ENCODE measurements around the gene TAL1. TPM values are rescaled to one million over a fixed set of nuclear protein-coding genes. Genes with fewer than 3 reads are reported as not detected.

Gene TAL1
- total RNA-seq, 1 donor from 2014 or later = not detected

GRCh38 chr1:47224676-47225399 lies 7.2 kb downstream of the TAL1 start:
- Histone ChIP-seq H3K4me1 (peaks cover 15% of the 10 kb centered on the region), H3F3A (ENCODE audit: low read depth) (no peaks in the 10 kb centered on the region), H4K20me1 (ENCODE audit: low read depth) (peaks cover 43% of the 10 kb centered on the region), H3K4me2 (peak overlapping the region; percentile 84), H3K79me2 (ENCODE audit: low read depth) (no peaks in the 10 kb centered on the region), H3K36me3 (no peaks in the 10 kb centered on the region), H3K9ac (no peak overlapping the region), H3K27ac (no peak overlapping the region), H3K27me3 (peaks cover 100% of the 10 kb centered on the region), H3K4me3 (peak overlapping the region; percentile 50), H3K9me3 (ENCODE audit: low read depth) (no peaks in the 10 kb centered on the region), H2AFZ (replicated peaks) (peak overlapping the region; percentile 85)
- no peak overlapping the region for H3K27ac Mint-ChIP-seq
- TF ChIP-seq EZH2 (IDR thresholded peaks at IDR 0.05) (peak; percentile 89), EZH2phosphoT487 (IDR thresholded peaks at IDR 0.05) (peak; percentile 93), CTCF (IDR thresholded peaks at IDR 0.05) (no peak)
- peaks cover 9% of the 10 kb centered on the region for H3K4me1 Mint-ChIP-seq
- peaks cover 52% of the 10 kb centered on the region for H3K27me3 Mint-ChIP-seq (ENCODE audit: insufficient read depth, low read depth)
- H3K4me3 Mint-ChIP-seq = no peak overlapping the region
- H3K9me3 Mint-ChIP-seq = no peaks in the 10 kb centered on the region
- H3K36me3 Mint-ChIP-seq = no peaks in the 10 kb centered on the region
- peak; percentile 27 for DNase-seq (ENCODE audit: low spot score)

GRCh38 chr1:47223921-47224675 lies 7.9 kb downstream of the TAL1 start:
- Mint-ChIP-seq H3K27ac (no peak overlapping the region), H3K27me3 (ENCODE audit: insufficient read depth, low read depth) (peaks cover 45% of the 10 kb centered on the region), H3K9me3 (no peaks in the 10 kb centered on the region), H3K4me3 (no peak overlapping the region), H3K36me3 (no peaks in the 10 kb centered on the region), H3K4me1 (peaks cover 8% of the 10 kb centered on the region)
- no peak for DNase-seq (ENCODE audit: low spot score)
- Histone ChIP-seq H3K9ac (no peak overlapping the region), H3K4me2 (no peak overlapping the region), H3K9me3 (ENCODE audit: low read depth) (no peaks in the 10 kb centered on the region), H3F3A (ENCODE audit: low read depth) (no peaks in the 10 kb centered on the region), H2AFZ (replicated peaks) (no peak overlapping the region), H4K20me1 (ENCODE audit: low read depth) (peaks cover 36% of the 10 kb centered on the region), H3K79me2 (ENCODE audit: low read depth) (no peaks in the 10 kb centered on the region), H3K27ac (no peak overlapping the region), H3K4me1 (peaks cover 11% of the 10 kb centered on the region), H3K36me3 (no peaks in the 10 kb centered on the region), H3K27me3 (peaks cover 100% of the 10 kb centered on the region), H3K4me3 (no peak overlapping the region)
- TF ChIP-seq EZH2phosphoT487 (IDR thresholded peaks at IDR 0.05) = no peak
- TF ChIP-seq CTCF (IDR thresholded peaks at IDR 0.05) = no peak
- peak; percentile 19 for TF ChIP-seq EZH2 (IDR thresholded peaks at IDR 0.05)

DNA sequence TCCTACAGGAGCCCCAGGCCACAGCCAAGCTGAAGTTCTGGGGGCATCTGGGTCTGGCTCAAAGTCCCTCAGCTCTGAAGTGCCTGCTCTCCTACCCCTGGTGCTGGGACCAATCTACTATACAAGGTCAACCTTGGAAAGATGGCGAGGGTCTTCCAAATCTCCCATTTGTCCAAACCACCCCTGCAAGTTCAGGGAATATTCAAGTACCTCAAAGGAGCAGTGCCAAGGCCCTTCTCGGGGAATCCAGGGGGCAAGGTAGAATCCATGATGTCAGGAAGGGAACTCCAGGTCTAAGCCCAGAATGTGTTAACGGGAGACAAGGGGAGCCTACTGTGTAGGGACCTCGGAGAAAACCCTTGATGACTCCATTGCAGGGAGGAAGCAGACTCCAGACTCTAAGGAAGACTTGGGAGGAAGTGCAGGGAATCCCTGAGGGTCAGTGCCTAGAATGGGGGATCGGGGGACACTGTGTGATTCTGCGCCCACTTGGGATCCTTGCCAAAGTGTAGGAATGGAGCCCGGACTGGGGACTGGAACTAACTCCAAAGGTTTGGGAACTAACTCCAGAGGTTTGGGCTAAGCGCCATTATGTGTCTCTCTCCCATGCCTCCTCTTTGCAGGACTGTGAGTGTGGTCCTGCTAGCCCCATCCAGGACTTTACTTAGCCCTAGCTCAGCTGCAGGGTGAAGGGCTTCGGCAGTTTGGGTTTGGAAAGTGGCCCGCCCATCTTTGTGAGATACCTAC lies 8.7 kb downstream of the TAL1 start:
- Mint-ChIP-seq H3K27ac (no peak overlapping the region), H3K9me3 (no peaks in the 10 kb centered on the region), H3K36me3 (no peaks in the 10 kb centered on the region), H3K4me1 (peaks cover 8% of the 10 kb centered on the region), H3K27me3 (ENCODE audit: insufficient read depth, low read depth) (peaks cover 42% of the 10 kb centered on the region), H3K4me3 (no peak overlapping the region)
- Histone ChIP-seq H2AFZ (replicated peaks) (no peak overlapping the region), H3K4me2 (no peak overlapping the region), H3K9ac (no peak overlapping the region), H3K4me3 (no peak overlapping the region), H3K9me3 (ENCODE audit: low read depth) (no peaks in the 10 kb centered on the region), H3K4me1 (peaks cover 5% of the 10 kb centered on the region), H3F3A (ENCODE audit: low read depth) (no peaks in the 10 kb centered on the region), H4K20me1 (ENCODE audit: low read depth) (peaks cover 28% of the 10 kb centered on the region), H3K79me2 (ENCODE audit: low read depth) (no peaks in the 10 kb centered on the region), H3K36me3 (no peaks in the 10 kb centered on the region), H3K27me3 (peaks cover 100% of the 10 kb centered on the region), H3K27ac (no peak overlapping the region)
- no peak for DNase-seq (ENCODE audit: low spot score)
- TF ChIP-seq EZH2 (IDR thresholded peaks at IDR 0.05) (peak; percentile 21), EZH2phosphoT487 (IDR thresholded peaks at IDR 0.05) (no peak)
